GM20000 (cell line): ENCODE results near the gene F11R.

Source experiments
- DNase-seq: peaks from one replicate; pipeline ENCODE4 v3.0.0; 2012; ENCODE audit warnings: low spot score
- CTCF ChIP-seq: IDR thresholded peaks from 2 replicates; pipeline ENCODE4 v1.5.1; 2012; ENCODE audit warnings: mild to moderate bottlenecking, control low read depth; ENCODE audit errors: extremely low read depth, missing control alignments

The F11R gene

GRCh38 chr1:161046605-161047228 lies 25.8 kb upstream of the F11R start:
- DNase-seq: peak; percentile 86
- no peak for TF ChIP-seq CTCF

GRCh38 chr1:161045736-161046604 lies 25.0 kb upstream of the F11R start, which contains the start of gene USF1:
Gene USF1, minus strand, starts transcription at chr1:161045977. Its CDS starts 2,702 bp downstream, at chr1:161043275.
- TF ChIP-seq CTCF: no peak

GRCh38 chr1:161044908-161045735 lies 24.2 kb upstream of the F11R start:
- peak; percentile 82 for DNase-seq
- TF ChIP-seq CTCF: no peak

More at GRCh38 chr1:161045736-161046604, 25.0 kb upstream of the F11R start, which contains the start of gene USF1:
- DNase-seq: peak; percentile 92

- DNase-seq: no peak
- no peak for TF ChIP-seq CTCF
Observed at GRCh38 chr1:161044535-161044907, 23.6 kb upstream of the F11R start.

- no peak for DNase-seq
- TF ChIP-seq CTCF: no peak
Observed at GRCh38 chr1:161039546-161039945, 18.6 kb upstream of the F11R start.

- no peak for TF ChIP-seq CTCF
- DNase-seq: no peak
Observed at GRCh38 chr1:161039154-161039545, 18.2 kb upstream of the F11R start.
